ENCODE measurements around the gene PCF11. TPM values are rescaled to one million over a fixed set of nuclear protein-coding genes. Genes with fewer than 3 reads are reported as not detected.

The PCF11 gene
- total RNA-seq, 1 experiment from 2014 or later, result 41.9 TPM

DNA sequence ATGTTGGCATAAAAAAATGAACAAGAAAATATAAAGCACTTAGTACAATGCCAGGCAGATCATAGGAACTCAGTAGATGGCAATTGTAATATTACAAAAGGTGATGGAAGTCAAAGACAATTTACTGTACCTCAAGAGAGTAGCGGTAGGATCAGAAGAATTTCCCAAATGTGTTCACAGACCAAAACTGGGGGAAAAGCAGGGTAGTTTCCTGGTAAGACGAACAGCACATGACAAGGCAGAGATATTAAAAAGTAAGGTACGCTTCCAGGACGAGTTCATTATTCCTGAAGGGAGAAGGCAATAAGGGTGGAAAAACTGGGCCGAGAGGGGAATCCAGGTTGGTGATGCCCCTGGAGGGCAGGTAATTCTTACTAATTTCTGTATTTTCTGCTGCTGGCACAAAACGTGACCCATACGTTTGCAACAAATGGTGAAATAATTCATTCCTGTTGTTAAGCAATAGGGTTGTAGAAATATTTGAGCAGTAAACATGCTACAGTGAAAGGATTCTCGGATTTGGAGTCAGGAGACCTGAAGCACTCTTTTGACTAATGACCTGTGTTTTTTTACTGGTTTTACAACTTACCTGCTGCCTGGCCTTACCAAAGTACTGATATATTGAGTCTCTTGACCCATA is 35.8 kb downstream of the PCF11 start:
- H3K27ac ChIP-seq (ENCODE audit: low read depth, low read length), result peak overlapping the region; percentile 65
- TF ChIP-seq ZBTB33 (IDR thresholded peaks at IDR 0.05; ENCODE audit: extremely low read depth, insufficient replicate concordance, low read length), result no peak
- TF ChIP-seq, protein P1, sequence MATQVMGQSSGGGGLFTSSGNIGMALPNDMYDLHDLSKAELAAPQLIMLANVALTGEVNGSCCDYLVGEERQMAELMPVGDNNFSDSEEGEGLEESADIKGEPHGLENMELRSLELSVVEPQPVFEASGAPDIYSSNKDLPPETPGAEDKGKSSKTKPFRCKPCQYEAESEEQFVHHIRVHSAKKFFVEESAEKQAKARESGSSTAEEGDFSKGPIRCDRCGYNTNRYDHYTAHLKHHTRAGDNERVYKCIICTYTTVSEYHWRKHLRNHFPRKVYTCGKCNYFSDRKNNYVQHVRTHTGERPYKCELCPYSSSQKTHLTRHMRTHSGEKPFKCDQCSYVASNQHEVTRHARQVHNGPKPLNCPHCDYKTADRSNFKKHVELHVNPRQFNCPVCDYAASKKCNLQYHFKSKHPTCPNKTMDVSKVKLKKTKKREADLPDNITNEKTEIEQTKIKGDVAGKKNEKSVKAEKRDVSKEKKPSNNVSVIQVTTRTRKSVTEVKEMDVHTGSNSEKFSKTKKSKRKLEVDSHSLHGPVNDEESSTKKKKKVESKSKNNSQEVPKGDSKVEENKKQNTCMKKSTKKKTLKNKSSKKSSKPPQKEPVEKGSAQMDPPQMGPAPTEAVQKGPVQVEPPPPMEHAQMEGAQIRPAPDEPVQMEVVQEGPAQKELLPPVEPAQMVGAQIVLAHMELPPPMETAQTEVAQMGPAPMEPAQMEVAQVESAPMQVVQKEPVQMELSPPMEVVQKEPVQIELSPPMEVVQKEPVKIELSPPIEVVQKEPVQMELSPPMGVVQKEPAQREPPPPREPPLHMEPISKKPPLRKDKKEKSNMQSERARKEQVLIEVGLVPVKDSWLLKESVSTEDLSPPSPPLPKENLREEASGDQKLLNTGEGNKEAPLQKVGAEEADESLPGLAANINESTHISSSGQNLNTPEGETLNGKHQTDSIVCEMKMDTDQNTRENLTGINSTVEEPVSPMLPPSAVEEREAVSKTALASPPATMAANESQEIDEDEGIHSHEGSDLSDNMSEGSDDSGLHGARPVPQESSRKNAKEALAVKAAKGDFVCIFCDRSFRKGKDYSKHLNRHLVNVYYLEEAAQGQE (IDR thresholded peaks at IDR 0.05; ENCODE audit: low read depth), result no peak
- TF ChIP-seq ELF1 (IDR thresholded peaks at IDR 0.05; ENCODE audit: borderline replicate concordance, low read depth), result no peak
- no peak for TF ChIP-seq ZFX (IDR thresholded peaks at IDR 0.05)
- no peak for TF ChIP-seq CEBPB (IDR thresholded peaks at IDR 0.05; ENCODE audit: low read depth)
- TF ChIP-seq EZH2 (IDR thresholded peaks at IDR 0.05), result no peak
- no peak for TF ChIP-seq POLR2AphosphoS5 (IDR thresholded peaks at IDR 0.05; ENCODE audit: low read depth, low read length)
- no peak for TF ChIP-seq ZNF274 (IDR thresholded peaks at IDR 0.05; ENCODE audit: low read depth, low read length)
- TF ChIP-seq, protein P2, sequence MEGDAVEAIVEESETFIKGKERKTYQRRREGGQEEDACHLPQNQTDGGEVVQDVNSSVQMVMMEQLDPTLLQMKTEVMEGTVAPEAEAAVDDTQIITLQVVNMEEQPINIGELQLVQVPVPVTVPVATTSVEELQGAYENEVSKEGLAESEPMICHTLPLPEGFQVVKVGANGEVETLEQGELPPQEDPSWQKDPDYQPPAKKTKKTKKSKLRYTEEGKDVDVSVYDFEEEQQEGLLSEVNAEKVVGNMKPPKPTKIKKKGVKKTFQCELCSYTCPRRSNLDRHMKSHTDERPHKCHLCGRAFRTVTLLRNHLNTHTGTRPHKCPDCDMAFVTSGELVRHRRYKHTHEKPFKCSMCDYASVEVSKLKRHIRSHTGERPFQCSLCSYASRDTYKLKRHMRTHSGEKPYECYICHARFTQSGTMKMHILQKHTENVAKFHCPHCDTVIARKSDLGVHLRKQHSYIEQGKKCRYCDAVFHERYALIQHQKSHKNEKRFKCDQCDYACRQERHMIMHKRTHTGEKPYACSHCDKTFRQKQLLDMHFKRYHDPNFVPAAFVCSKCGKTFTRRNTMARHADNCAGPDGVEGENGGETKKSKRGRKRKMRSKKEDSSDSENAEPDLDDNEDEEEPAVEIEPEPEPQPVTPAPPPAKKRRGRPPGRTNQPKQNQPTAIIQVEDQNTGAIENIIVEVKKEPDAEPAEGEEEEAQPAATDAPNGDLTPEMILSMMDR (IDR thresholded peaks at IDR 0.05 in 2 of 3, conservative IDR thresholded peaks at IDR 0.05 in 1 of 3; ENCODE audit: borderline replicate concordance in 1 of 3, insufficient read depth in 1 of 3, low read depth in 2 of 3, low read length in 2 of 3), result no peak
- peak overlapping the region; percentile 88 for H3K9ac ChIP-seq (ENCODE audit: low read length)
- H3K4me2 ChIP-seq (ENCODE audit: low read length), result peak overlapping the region; percentile 99
- H2AFZ ChIP-seq (ENCODE audit: low read depth, low read length, poor library complexity, severe bottlenecking), result no peak overlapping the region
- ChIA-PET CTCF (no interaction called here), RAD21 (ENCODE audit: low non-redundant PET in 1 of 2, low total read pairs in 2 of 2, uncharacterized antibody in 2 of 2, unreplicated experiment in 2 of 2) (no interaction called here), POLR2A (no interaction called here)
- no TSS peak for BruUV-seq (replicated peaks)
- no peak for ATAC-seq
- H3K4me1 ChIP-seq (ENCODE audit: control insufficient read depth in 1 of 2, insufficient read depth in 2 of 2, low read length in 2 of 2), result peaks cover 12 to 19% of the 10 kb centered on the region in 2 experiments
- H3K9me2 ChIP-seq (ENCODE audit: insufficient read depth), result no peaks in the 10 kb centered on the region
- H4K20me1 ChIP-seq (ENCODE audit: insufficient read depth), result no peaks in the 10 kb centered on the region
- DNase-seq (ENCODE audit: low read depth, low spot score), result no peak
- intact Hi-C loops (cut with micrococcal nuclease), result loop anchor here (1.0 to 5.0 kb wide), 2 partner anchors 35 to 93 kb away; partner anchors contain the start of gene PCF11
- H3K79me2 ChIP-seq (ENCODE audit: insufficient read depth, low read length), result peaks cover 21% of the 10 kb centered on the region
- H3K27me3 ChIP-seq (ENCODE audit: insufficient read depth, low read length), result no peaks in the 10 kb centered on the region
- H3K9me3 ChIP-seq (ENCODE audit: control insufficient read depth in 1 of 2, insufficient read depth in 1 of 2, low read depth in 1 of 2, low read length in 2 of 2), result no peaks in the 10 kb centered on the region
- peak overlapping the region; percentile 56 to 85 for H3K4me3 ChIP-seq (replicated peaks in 1 of 2; ENCODE audit: low read depth in 1 of 2, low read length in 2 of 2)
- peaks cover 9 to 14% of the 10 kb centered on the region in 2 experiments; a peak in 3 of 4 replicates for H3K36me3 ChIP-seq (ENCODE audit: control insufficient read depth in 1 of 2, insufficient read depth in 2 of 2, low read length in 2 of 2)

Data from HCT116 (cell line).